Sigmoid colon (tissue), 7 donors: ENCODE results near the gene UPF2. TPM values are rescaled to one million over a fixed set of nuclear protein-coding genes. Genes with fewer than 3 reads are reported as not detected.

Experiments used
- DNase-seq: peaks from one replicate; pipeline ENCODE4 v3.0.0-alpha.2; 2019
- H3K27ac ChIP-seq, 4 donors: fragments of 200-600 bp; sonication (generic); one replicate each; pipeline ENCODE4 v1.5.1; 2016 to 2019; ENCODE audit warnings: mild to moderate bottlenecking in 1 of 4
- H3K27me3 ChIP-seq, 3 donors: fragments of 200-600 bp; sonication (generic); one replicate each; pipeline ENCODE4 v1.5.1; 2019; ENCODE audit warnings: mild to moderate bottlenecking in 1 of 3
- H3K36me3 ChIP-seq, 4 donors: fragments of 200-600 bp; sonication (generic); one replicate each; pipeline ENCODE4 v1.5.1; 2016 to 2019
- H3K4me1 ChIP-seq, 4 donors: fragments of 200-600 bp; sonication (generic); one replicate each; pipeline ENCODE4 v1.5.1; 2017 to 2019
- H3K4me3 ChIP-seq, 4 donors: fragments of 200-600 bp; sonication (generic); one replicate each; pipeline ENCODE4 v1.5.1; 2017 to 2019; ENCODE audit warnings: mild to moderate bottlenecking in 2 of 4, moderate library complexity in 1 of 4
- H3K9me3 ChIP-seq, 4 donors: fragments of 200-600 bp in 3 of 4; sonication (generic) in 3 of 4; one replicate each; pipeline versions ENCODE4 v1.5.1 to v1.6.1; 2013 to 2019
- CTCF ChIP-seq, 4 experiments: fragments of 450-650 bp in 3 of 4; fragments of 200-600 bp in 1 of 4; IDR thresholded peaks; one replicate each; pipeline ENCODE4 v1.5.1; 2016 to 2019; ENCODE audit warnings: antibody characterized with exemption in 4 of 4, mild to moderate bottlenecking in 3 of 4, moderate library complexity in 2 of 4
- EP300 ChIP-seq, 4 donors: sonication (generic); formaldehyde crosslinking; IDR thresholded peaks; one replicate each; pipeline ENCODE4 v1.6.1; 2017; ENCODE audit warnings: antibody characterized with exemption in 4 of 4
- POLR2A ChIP-seq, 2 donors: fragments of 450-650 bp; IDR thresholded peaks; one replicate each; pipeline ENCODE4 v1.6.1; 2016; ENCODE audit warnings: antibody characterized with exemption in 2 of 2, mild to moderate bottlenecking in 2 of 2, moderate library complexity in 2 of 2
- POLR2AphosphoS5 ChIP-seq, 4 donors: sonication (generic); formaldehyde crosslinking; IDR thresholded peaks; one replicate each; pipeline ENCODE4 v1.6.1; 2017; ENCODE audit warnings: antibody characterized with exemption in 4 of 4
- WGBS, 2 donors: extraction: QIAGEN DNeasy Blood & Tissue Kit; methylation state at CpG; one replicate each; pipeline ENCODE4 v1.1.7; 2013; 5-methylcytosine and 5-hydroxymethylcytosine counted together
- intact Hi-C: fragments of 100-400 bp; cut with DNase I; formaldehyde crosslinking; loops from one replicate; pipeline ENCODE4 v1.15.1; 2023
- polyA plus RNA-seq, 3 donors: library from polyadenylated mRNA; stranded (reverse); fragments of 200-250 nt; gene quantifications; one replicate each; pipeline ENCODE4 v1.2.3, GENCODE V29; 2013
- total RNA-seq, 4 donors: library from RNA; depleted of rRNA; stranded (reverse); fragments of >200 nt; gene quantifications; one replicate each; pipeline ENCODE4 v1.1.0, GENCODE V29; 2016
- donor health status: healthy with polysubstance abuse.
- donor health status: Bipolar disorder and iron deficiency.
- donor health status: healthy.

UPF2 gene
- total and polyA plus RNA-seq, 7 donors: 11.4 to 36.9 (median 29.3) TPM

GRCh38 chr10:11881477-11882417, 160.9 kb downstream of the UPF2 start:
- Histone ChIP-seq H3K36me3 (no peaks in the 10 kb centered on the region), H3K9me3 (no peaks in the 10 kb centered on the region), H3K27ac (no peak overlapping the region), H3K4me1 (no peaks in the 10 kb centered on the region), H3K4me3 (no peak overlapping the region), H3K27me3 (no peaks in the 10 kb centered on the region)
- WGBS, 2 donors: 87 to 93% methylated on average over 21 of the region's 21 CpGs
- no peak for DNase-seq
- intact Hi-C loops: no loop called here
- TF ChIP-seq POLR2AphosphoS5 (IDR thresholded peaks at IDR 0.05): no peak
- no peak for TF ChIP-seq CTCF (IDR thresholded peaks at IDR 0.05)
- TF ChIP-seq EP300 (IDR thresholded peaks at IDR 0.05): no peak
- no peak for TF ChIP-seq POLR2A (IDR thresholded peaks at IDR 0.05)

- DNase-seq: no peak
- 85 to 92% methylated on average over 11 of the region's 11 CpGs for WGBS, 2 donors
- no peaks in the 10 kb centered on the region for H3K9me3 ChIP-seq
- H3K4me3 ChIP-seq: no peak overlapping the region
- no peaks in the 10 kb centered on the region for H3K27me3 ChIP-seq
- intact Hi-C loops: no loop called here
- no peaks in the 10 kb centered on the region for H3K36me3 ChIP-seq
- peaks cover 0 to 1% (median 0%) of the 10 kb centered on the region in 4 donors for H3K4me1 ChIP-seq
- TF ChIP-seq CTCF (IDR thresholded peaks at IDR 0.05): no peak
- no peak for TF ChIP-seq EP300 (IDR thresholded peaks at IDR 0.05)
- no peak for TF ChIP-seq POLR2AphosphoS5 (IDR thresholded peaks at IDR 0.05)
- TF ChIP-seq POLR2A (IDR thresholded peaks at IDR 0.05): no peak
- H3K27ac ChIP-seq: no peak overlapping the region
These were observed 161.6 kb downstream of the UPF2 start for GRCh38 chr10:11881030-11881476.

- no peaks in the 10 kb centered on the region for H3K9me3 ChIP-seq
- no peaks in the 10 kb centered on the region for H3K36me3 ChIP-seq
- no peak overlapping the region for H3K27ac ChIP-seq
- DNase-seq: no peak
- H3K4me3 ChIP-seq: no peak overlapping the region
- peaks cover 0 to 8% (median 5%) of the 10 kb centered on the region in 4 donors for H3K4me1 ChIP-seq
- TF ChIP-seq POLR2AphosphoS5 (IDR thresholded peaks at IDR 0.05): no peak
- TF ChIP-seq CTCF (IDR thresholded peaks at IDR 0.05): no peak
- TF ChIP-seq POLR2A (IDR thresholded peaks at IDR 0.05): no peak
- no peak for TF ChIP-seq EP300 (IDR thresholded peaks at IDR 0.05)
- 86 to 89% methylated on average over 32 of the region's 32 CpGs for WGBS, 2 donors
- intact Hi-C loops: no loop called here
- no peaks in the 10 kb centered on the region for H3K27me3 ChIP-seq
These were observed 162.2 kb downstream of the UPF2 start for GRCh38 chr10:11880151-11881029.

GRCh38 chr10:11879387-11880094, 163.1 kb downstream of the UPF2 start:
- no peaks in the 10 kb centered on the region for H3K9me3 ChIP-seq
- TF ChIP-seq EP300 (IDR thresholded peaks at IDR 0.05) (no peak), POLR2AphosphoS5 (IDR thresholded peaks at IDR 0.05) (no peak), CTCF (IDR thresholded peaks at IDR 0.05) (no peak), POLR2A (IDR thresholded peaks at IDR 0.05) (no peak)
- H3K27ac ChIP-seq: no peak overlapping the region
- no peaks in the 10 kb centered on the region for H3K36me3 ChIP-seq
- peak; percentile 58 for DNase-seq
- H3K4me3 ChIP-seq: no peak overlapping the region
- no peaks in the 10 kb centered on the region for H3K27me3 ChIP-seq
- intact Hi-C loops: no loop called here
- 87 to 91% methylated on average over 15 of the region's 15 CpGs for WGBS, 2 donors
- peaks cover 0 to 15% (median 8%) of the 10 kb centered on the region in 4 donors for H3K4me1 ChIP-seq
